ACHN (cell line): ENCODE data around the gene STOX2.

Experiments used
- DNase-seq: peaks from one replicate; pipeline ENCODE4 v3.0.0-alpha.2; 2015
- in situ Hi-C: cut with HindIII; loops from 2 replicates; pipeline ENCODE4 v1.10.0; 2017; ENCODE audit warnings: low sequenced_read_pairs, low pct_ligation_motif_present, low pct_unique_long_range_greater_than_20kb

STOX2 gene

GRCh38 chr4:183905081-183905592 lies at the start of gene STOX2:
TSS of gene STOX2 (plus strand) at chr4:183905307. CDS start at chr4:183906791, 1,484 bp downstream.
- DNase-seq: peak; percentile 33
- in situ Hi-C loops: no loop called here

GRCh38 chr4:183855323-183856190 lies 49.5 kb upstream of the STOX2 start:
- DNase-seq: no peak
- in situ Hi-C loops: no loop called here

- DNase-seq: no peak
- in situ Hi-C loops: no loop called here
Measured at GRCh38 chr4:183857040-183857439, 48.1 kb upstream of the STOX2 start.

- no peak for DNase-seq
- in situ Hi-C loops: no loop called here
Measured at GRCh38 chr4:183858011-183858615, 47.0 kb upstream of the STOX2 start.

GRCh38 chr4:183860119-183860518 lies 45.0 kb upstream of the STOX2 start:
- in situ Hi-C loops: no loop called here
- DNase-seq: no peak

- DNase-seq: no peak
- in situ Hi-C loops: no loop called here
Measured at GRCh38 chr4:183860731-183861130, 44.4 kb upstream of the STOX2 start.

GRCh38 chr4:183861426-183861825 lies 43.7 kb upstream of the STOX2 start:
- in situ Hi-C loops: no loop called here

GRCh38 chr4:183863155-183863825 lies 41.8 kb upstream of the STOX2 start:
- in situ Hi-C loops: no loop called here

More at GRCh38 chr4:183861426-183861825, 43.7 kb upstream of the STOX2 start:
- no peak for DNase-seq

GRCh38 chr4:183867247-183867646 lies 37.9 kb upstream of the STOX2 start:
- DNase-seq: no peak
- in situ Hi-C loops: no loop called here

More at GRCh38 chr4:183863155-183863825, 41.8 kb upstream of the STOX2 start:
- no peak for DNase-seq

GRCh38 chr4:183870997-183871396 lies 34.1 kb upstream of the STOX2 start:
- DNase-seq: no peak
- in situ Hi-C loops: no loop called here

GRCh38 chr4:183871581-183871980 lies 33.5 kb upstream of the STOX2 start:
- in situ Hi-C loops: no loop called here
- DNase-seq: no peak

- in situ Hi-C loops: no loop called here
- DNase-seq: no peak
Measured at GRCh38 chr4:183872531-183872930, 32.6 kb upstream of the STOX2 start.

- in situ Hi-C loops: no loop called here
- no peak for DNase-seq
Measured at GRCh38 chr4:183873409-183874185, 31.5 kb upstream of the STOX2 start.

- in situ Hi-C loops: no loop called here
- DNase-seq: no peak
Measured at GRCh38 chr4:183875251-183875825, 29.8 kb upstream of the STOX2 start.

GRCh38 chr4:183876268-183876934 lies 28.7 kb upstream of the STOX2 start:
- in situ Hi-C loops: no loop called here
- peak; percentile 85 for DNase-seq

GRCh38 chr4:183878251-183878970 lies 26.7 kb upstream of the STOX2 start:
- in situ Hi-C loops: no loop called here
- no peak for DNase-seq

GRCh38 chr4:183885205-183885720 lies 19.8 kb upstream of the STOX2 start:
- no peak for DNase-seq
- in situ Hi-C loops: no loop called here
